MCF 10A (cell line): ENCODE results near the gene GRID1. TPM values are rescaled to one million over a fixed set of nuclear protein-coding genes. Genes with fewer than 3 reads are reported as not detected.

ENCODE experiments used
- BruUV-seq: library from RNA; stranded (reverse); fragments of 400-500 nt; replicated peaks from 2 replicates; lab custom pipeline; 2021; lab: Mats Ljungman, UMichigan
- CTCF ChIA-PET: fragments of 300-600 bp; sonication (Branson Sonifier 250); formaldehyde crosslinking; extraction: SDS; loops from one replicate; lab custom pipeline; 2021; ENCODE audit warnings: antibody characterized with exemption, inconsistent platforms; lab: Yijun Ruan, JAX
- POLR2A ChIA-PET: fragments of 300-600, 350-650 bp; sonication (Branson Sonifier 250); formaldehyde crosslinking; extraction: SDS; loops from one replicate; lab custom pipeline; 2020; ENCODE audit warnings: antibody characterized with exemption, inconsistent platforms; lab: Yijun Ruan, JAX
- DNase-seq: peaks from one replicate; pipeline ENCODE4 v3.0.0-alpha.2; 2018; ENCODE audit not compliant: unreplicated experiment
- H3K27ac Mint-ChIP-seq: one replicate; pipeline ENCODE4 v1.8.0; 2022; ENCODE audit warnings: mild to moderate bottlenecking, low read depth, mixed read lengths; ENCODE audit not compliant: unreplicated experiment
- H3K27me3 Mint-ChIP-seq: one replicate; pipeline ENCODE4 v1.8.0; 2022; ENCODE audit warnings: mixed read lengths; ENCODE audit not compliant: insufficient read depth, unreplicated experiment
- H3K36me3 Mint-ChIP-seq: one replicate; pipeline ENCODE4 v1.8.0; 2022; ENCODE audit warnings: mild to moderate bottlenecking, moderate library complexity, mixed read lengths; ENCODE audit not compliant: insufficient read depth, unreplicated experiment
- H3K4me1 Mint-ChIP-seq: one replicate; pipeline ENCODE4 v1.8.0; 2022; ENCODE audit warnings: mixed read lengths; ENCODE audit not compliant: insufficient read depth, unreplicated experiment
- H3K4me3 Mint-ChIP-seq: one replicate; pipeline ENCODE4 v1.8.0; 2022; ENCODE audit warnings: mild to moderate bottlenecking, moderate library complexity, mixed read lengths; ENCODE audit not compliant: unreplicated experiment
- H3K9me3 Mint-ChIP-seq: one replicate; pipeline ENCODE4 v1.8.0; 2022; ENCODE audit warnings: mixed read lengths; ENCODE audit not compliant: unreplicated experiment
- CTCF ChIP-seq: fragments of 200-600 bp; IDR thresholded peaks from one replicate; pipeline ENCODE4 v1.8.0; 2022; ENCODE audit warnings: antibody characterized with exemption, mild to moderate bottlenecking; ENCODE audit not compliant: unreplicated experiment
- intact Hi-C: fragments of 100-400 bp; cut with micrococcal nuclease; formaldehyde crosslinking; loops from 2 replicates; pipeline ENCODE4 v1.14.1; 2022
- total RNA-seq: library from RNA; stranded (reverse); gene quantifications from 2 replicates; pipeline ENCODE4 v1.2.3, GENCODE V29; 2022

Gene GRID1
- total RNA-seq, 1 experiment from 2014 or later: not detected

- no TSS peak for BruUV-seq
- POLR2A ChIA-PET: no interaction called here
- DNase-seq: no peak
These were observed 602.5 kb downstream of the GRID1 start for GRCh38 chr10:85764108-85764507.

GRCh38 chr10:85761906-85762445, 604.6 kb downstream of the GRID1 start:
- Mint-ChIP-seq H3K4me1 (no peaks in the 10 kb centered on the region), H3K27ac (no peak overlapping the region), H3K4me3 (no peak overlapping the region), H3K36me3 (no peaks in the 10 kb centered on the region), H3K27me3 (no peaks in the 10 kb centered on the region), H3K9me3 (no peaks in the 10 kb centered on the region)
- intact Hi-C loops: no loop called here
- no TSS peak for BruUV-seq
- DNase-seq: no peak
- no peak for TF ChIP-seq CTCF
- CTCF ChIA-PET: interaction anchor here (0.5 to 1.2 kb wide), 2 partner anchors 10 to 74 kb away, joined by 3 to 4 read pairs; no protein-coding TSS in a partner anchor
- POLR2A ChIA-PET: interaction anchor here (0.7 kb wide), 1 partner anchor 18 kb away, joined by 4 read pairs; no protein-coding TSS in a partner anchor

More at GRCh38 chr10:85764108-85764507, 602.5 kb downstream of the GRID1 start:
- intact Hi-C loops: no loop called here
- Mint-ChIP-seq H3K27me3 (no peaks in the 10 kb centered on the region), H3K4me3 (no peak overlapping the region), H3K36me3 (no peaks in the 10 kb centered on the region), H3K27ac (no peak overlapping the region), H3K9me3 (no peaks in the 10 kb centered on the region), H3K4me1 (no peaks in the 10 kb centered on the region)
- CTCF ChIA-PET: no interaction called here
- TF ChIP-seq CTCF: no peak

GRCh38 chr10:85741626-85742300, 624.8 kb downstream of the GRID1 start:
- Mint-ChIP-seq H3K4me3 (peak overlapping the region; percentile 48), H3K27ac (peak overlapping the region; percentile 3), H3K36me3 (no peaks in the 10 kb centered on the region), H3K27me3 (no peaks in the 10 kb centered on the region), H3K9me3 (peaks cover 9% of the 10 kb centered on the region), H3K4me1 (no peaks in the 10 kb centered on the region)
- no peak for DNase-seq
- CTCF ChIA-PET: no interaction called here
- POLR2A ChIA-PET: no interaction called here
- intact Hi-C loops: no loop called here
- TF ChIP-seq CTCF: no peak
- BruUV-seq: no TSS peak

- H3K4me3 Mint-ChIP-seq: no peak overlapping the region
- no peaks in the 10 kb centered on the region for H3K4me1 Mint-ChIP-seq
- DNase-seq: no peak
- TF ChIP-seq CTCF: no peak
- CTCF ChIA-PET: interaction anchor here (0.5 kb wide), 1 partner anchor 186 kb away, joined by 3 read pairs; no protein-coding TSS in a partner anchor
- peaks cover 9% of the 10 kb centered on the region for H3K9me3 Mint-ChIP-seq
- no peaks in the 10 kb centered on the region for H3K27me3 Mint-ChIP-seq
- no TSS peak for BruUV-seq
- no peaks in the 10 kb centered on the region for H3K36me3 Mint-ChIP-seq
- H3K27ac Mint-ChIP-seq: no peak overlapping the region
- intact Hi-C loops: no loop called here
- POLR2A ChIA-PET: no interaction called here
These were observed 630.6 kb downstream of the GRID1 start for GRCh38 chr10:85735997-85736396.
